ENCODE measurements around the gene PSMD2.
A peak's percentile ranks its signal among the peaks of the same experiment; 100 is the strongest.
"Not testable (repeated sequence)": the region's sequence is repeated elsewhere in the genome, so short reads cannot be mapped to it uniquely, and the experiment has no call there.

Gene PSMD2

DNA sequence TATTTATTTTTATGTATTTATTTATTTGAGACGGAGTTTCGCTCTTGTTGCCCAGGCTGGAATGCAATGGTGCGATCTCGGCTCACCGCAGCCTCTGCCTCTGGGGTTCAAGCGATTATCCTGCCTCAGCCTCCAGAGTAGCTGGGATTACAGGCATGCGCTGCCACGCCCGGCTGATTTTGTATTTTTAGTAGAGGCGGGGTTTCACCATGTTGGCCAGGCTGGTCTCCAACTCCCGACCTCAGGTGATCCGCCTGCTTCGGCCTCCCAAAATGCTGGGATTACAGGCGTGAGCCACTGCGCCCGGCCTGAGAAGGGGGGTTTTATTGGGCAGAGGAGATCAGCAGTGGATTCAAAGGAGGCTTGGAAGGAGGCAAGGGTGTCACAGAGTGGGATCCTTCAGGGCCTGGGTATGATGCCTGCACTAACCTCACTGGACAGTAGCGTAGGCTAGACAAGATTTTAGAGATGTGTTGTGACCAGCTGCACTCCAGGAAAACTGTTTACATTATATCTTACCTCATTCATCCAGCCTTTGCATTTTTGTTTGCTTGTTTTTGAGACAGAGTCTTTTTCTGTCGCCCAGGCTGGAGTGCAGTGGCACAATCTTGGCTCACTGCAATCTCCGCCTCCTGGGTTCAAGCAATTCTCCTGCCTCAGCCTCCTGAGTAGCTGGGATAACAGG lies 40.6 kb downstream of the PSMD2 start:
- DNase-seq (ENCODE audit: low read depth) = not testable (repeated sequence)

DNA sequence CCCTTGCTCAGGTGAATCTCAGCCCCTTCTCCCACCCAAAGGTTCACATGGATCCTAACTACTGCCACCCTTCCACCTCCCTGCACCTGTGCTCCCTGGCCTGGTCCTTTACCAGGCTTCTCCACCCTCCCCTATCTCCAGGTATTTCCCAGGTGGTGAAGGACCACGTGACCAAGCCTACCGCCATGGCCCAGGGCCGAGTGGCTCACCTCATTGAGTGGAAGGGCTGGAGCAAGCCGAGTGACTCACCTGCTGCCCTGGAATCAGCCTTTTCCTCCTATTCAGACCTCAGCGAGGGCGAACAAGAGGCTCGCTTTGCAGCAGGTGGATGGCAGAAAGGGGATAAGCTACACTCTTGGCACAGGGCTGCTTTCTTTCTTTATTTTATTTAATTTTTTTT lies 42.9 kb downstream of the PSMD2 start:
- DNase-seq (ENCODE audit: low read depth) = no peak

GRCh38 chr3:184343200-184343876 lies 44.3 kb downstream of the PSMD2 start:
- DNase-seq (ENCODE audit: low read depth) = no peak

- no peak for DNase-seq (ENCODE audit: low read depth)
Measured at GRCh38 chr3:184344579-184345316, 45.7 kb downstream of the PSMD2 start.

- no peak for DNase-seq (ENCODE audit: low read depth)
Measured at GRCh38 chr3:184345317-184346144, 46.5 kb downstream of the PSMD2 start.

DNA sequence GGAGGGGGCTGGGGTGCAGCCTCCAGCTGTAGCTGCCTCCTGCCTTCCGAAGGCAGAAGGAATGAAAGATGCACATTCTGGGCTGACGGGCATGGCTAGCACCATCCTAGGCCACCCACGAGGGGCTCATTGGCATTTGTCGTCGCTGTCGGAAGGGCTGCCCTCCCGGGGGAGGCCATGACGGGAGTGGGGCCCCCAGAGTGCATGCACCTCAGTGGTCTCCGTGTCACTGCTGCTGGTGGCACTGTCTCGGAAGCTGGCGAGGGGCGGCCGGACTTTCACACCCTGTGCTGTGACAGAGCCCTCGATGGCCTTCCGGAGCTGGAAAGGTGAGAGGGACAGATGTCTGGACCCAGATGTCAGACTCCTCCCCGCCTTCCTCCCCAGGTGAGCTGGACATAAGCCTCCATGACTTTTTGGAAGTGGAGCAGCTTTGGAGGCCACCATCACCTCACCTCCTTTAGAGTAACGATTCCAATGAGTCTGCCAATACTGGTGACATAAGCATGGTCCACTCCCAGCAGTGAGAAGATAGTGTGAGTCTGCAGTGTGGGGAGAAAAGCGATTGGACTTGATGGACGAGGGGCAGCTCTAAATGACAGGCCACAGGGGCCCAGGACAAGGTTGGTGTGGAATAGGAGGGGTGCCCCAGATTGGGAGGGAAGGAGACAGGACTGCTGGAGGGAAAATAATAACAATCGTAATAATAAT lies 47.6 kb downstream of the PSMD2 start:
- DNase-seq (ENCODE audit: low read depth) = no peak

DNA sequence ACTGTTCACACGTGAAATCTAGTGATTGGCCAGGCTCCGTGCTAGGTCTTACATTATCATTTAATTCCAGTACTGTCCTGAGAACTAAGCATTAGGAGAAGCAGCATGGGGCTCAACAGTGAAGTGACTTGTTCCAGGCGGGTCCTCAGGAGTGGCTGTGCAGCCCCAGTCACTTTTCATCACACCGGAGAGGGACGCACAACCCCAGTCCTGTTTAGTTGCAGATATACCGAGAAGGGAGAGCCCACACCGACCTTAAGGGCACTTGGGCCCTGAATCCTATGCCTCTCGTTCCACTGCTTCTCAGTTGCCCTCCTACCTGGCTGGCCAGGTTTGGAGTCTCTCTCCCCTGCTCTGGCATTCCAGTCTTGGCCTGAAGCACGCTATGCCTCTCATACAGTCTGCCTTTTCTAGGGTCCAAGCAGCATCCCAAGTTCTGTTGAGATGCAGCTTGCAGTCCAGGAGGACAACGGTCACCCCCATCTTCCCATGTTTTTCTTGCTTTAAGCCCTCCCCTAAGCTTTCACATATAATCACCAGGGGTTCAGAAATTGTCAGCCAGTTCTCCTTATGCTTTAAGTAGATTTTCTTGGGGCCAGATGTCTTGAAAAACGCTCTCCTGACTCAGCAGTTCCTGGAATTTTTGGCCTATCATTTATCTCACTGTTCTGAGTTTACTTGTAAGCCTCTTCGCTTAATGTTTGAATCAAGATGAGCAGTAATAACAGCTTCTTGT lies 48.4 kb downstream of the PSMD2 start:
- DNase-seq (ENCODE audit: low read depth) = no peak

- DNase-seq (ENCODE audit: low read depth) = no peak
Measured at GRCh38 chr3:184348057-184348382, 49.0 kb downstream of the PSMD2 start.

DNA sequence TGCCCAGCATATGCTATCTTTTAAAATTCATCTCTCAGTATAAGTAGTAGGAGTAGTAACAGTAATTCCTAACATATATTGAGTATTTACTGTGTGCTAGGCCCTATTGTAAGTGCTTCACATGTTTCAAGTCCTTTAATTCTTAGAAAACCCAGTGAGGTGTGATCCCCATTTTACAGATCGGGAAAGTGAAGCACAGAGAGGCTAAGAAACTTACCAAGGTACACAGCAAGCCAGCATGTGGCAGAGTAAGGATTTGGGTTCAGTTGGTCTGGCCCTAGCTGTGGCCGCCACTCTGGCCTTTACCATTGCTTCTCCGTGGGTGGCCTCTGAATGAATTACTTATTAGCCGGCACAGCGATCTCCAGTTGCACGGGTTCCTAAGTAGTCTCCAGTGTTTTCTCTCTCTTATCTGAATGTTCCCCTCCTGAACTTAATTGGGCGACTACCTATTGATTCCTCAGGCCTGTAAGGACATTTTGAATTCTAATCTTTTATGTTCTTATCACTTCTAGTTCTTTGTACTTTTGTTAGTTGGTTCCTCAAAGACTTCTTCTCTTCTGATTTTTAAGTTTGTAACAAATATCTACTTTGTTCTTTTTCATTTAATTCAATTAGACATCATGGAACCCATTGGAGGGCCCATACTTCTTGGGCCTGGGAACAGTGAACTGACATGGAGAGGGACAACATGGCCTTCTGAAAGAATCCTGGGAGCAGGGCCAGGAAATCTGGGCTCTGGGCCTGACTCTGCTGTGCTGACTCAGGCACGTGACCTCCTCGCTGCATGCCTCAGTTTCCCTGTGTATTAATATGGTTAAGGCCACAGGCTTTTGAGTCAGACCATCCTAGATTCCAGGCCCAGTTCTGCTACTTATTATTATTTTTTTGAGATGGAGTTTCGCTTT lies 50.8 kb downstream of the PSMD2 start:
- DNase-seq (ENCODE audit: low read depth) = no peak

- DNase-seq (ENCODE audit: low read depth) = no peak
Measured at GRCh38 chr3:184350618-184351017, 51.6 kb downstream of the PSMD2 start.

DNA sequence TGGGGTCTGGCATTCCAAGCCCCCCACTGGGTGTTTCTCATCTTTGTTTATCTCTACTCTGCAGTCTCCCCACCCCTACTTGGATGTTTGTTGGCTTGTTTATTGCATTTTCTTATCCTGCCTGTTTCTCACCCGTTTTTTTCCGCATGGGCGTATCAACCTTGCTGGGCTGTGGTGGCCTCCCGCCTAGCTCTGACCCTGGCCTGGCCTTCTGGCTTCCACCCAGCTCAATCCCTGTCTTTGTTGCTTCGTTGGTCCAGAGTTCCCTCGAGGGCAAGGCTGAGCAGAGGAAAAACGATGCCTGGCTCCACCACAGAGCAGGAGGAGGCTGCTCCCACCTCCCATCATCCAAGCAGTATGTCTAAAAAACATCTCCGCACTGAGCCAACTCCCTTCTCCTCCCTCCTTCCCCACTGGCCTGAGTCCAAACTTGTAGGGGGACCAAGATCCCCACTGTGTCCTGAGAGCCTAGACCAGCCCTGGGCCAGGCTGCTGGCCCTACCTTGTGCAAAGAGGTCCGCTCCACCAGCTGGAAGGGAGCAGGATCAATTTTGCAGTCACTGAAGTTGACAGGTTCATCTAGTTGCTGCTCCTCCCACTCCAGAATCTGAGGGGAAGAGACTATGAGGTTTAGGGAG lies 52.6 kb downstream of the PSMD2 start:
- DNase-seq (ENCODE audit: low read depth) = no peak

DNA sequence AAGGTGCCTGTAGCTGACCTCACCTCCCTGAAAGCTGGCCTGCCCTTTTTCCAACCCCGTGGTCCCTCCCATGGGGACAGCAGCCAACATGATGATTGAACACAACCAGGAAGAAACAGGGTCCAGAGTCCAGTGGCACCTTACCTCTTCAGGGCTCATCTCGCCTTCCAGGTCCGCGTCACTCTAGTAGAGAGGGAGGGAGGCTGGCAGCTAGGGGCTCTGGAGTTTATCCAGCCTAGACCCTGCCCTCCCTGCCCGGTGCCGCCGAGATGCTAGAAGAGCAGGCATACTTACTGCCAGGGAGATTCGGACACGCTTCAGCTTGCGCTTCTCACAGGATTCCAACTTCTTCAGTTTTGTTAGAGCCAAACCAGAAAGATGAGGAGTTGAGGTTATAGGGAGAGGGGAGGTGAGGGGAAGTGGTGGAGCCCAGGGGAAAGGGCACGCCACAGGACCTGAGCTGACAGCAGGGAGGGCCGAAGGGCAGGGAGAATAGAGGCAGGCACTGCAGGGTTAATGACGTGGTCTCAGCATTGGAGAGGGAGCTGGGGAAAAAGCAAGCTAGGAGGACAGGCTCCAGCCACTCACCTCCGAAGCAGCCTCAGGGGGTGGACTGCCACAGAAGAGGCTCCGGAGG lies 53.2 kb downstream of the PSMD2 start:
- DNase-seq (ENCODE audit: low read depth) = no peak

DNA sequence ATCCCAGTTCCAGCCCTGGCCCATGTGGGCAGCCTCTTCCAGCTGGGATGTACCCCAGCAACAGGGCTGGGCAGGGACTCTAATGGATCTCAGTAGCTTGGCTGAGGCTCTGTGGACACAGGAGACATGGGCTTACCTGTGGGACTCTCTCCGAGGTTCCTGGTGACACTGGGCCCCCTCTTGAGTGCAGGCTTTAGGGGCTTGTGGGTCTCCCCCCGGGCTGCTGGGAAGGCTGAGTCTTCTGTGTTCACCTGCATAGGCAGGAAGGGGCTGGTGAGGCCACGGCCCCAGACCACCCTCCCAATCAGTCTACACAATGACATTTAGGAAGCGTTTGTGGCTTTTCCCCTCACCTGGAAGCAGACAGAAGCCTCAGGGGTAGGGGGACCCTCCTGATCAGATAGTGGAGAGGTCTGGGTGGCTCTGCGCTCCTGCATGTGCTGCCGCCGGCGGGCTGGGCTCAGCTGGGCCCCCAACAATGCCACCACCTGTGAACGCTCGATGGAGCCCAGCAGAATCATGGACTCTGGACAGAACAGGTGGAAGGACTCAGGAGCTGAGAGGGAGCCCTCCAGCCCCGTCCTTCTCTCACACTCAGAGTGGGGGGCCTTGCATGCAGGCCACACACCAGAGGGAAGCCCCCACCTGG lies 54.0 kb downstream of the PSMD2 start:
- DNase-seq (ENCODE audit: low read depth) = no peak

DNA sequence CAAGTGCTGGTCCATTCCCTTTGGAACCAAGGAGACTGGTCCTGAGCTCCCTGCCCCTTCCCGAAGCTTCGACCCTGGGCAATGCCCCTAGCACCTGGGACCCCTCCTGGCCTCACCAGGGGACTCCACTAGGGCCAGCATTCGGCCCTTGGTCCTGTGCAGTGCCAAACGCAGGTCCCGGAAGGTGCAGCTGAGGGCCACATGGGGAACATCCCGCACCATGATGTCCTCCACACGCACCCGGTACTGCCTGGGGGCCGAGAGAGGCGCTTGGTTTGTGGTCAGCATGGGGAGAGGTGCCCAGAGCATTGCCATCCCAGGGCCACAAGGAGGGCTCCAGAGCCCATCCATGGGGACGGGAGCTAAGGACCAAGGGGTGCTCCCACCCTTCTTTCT lies 54.5 kb downstream of the PSMD2 start:
- DNase-seq (ENCODE audit: low read depth) = no peak

DNA sequence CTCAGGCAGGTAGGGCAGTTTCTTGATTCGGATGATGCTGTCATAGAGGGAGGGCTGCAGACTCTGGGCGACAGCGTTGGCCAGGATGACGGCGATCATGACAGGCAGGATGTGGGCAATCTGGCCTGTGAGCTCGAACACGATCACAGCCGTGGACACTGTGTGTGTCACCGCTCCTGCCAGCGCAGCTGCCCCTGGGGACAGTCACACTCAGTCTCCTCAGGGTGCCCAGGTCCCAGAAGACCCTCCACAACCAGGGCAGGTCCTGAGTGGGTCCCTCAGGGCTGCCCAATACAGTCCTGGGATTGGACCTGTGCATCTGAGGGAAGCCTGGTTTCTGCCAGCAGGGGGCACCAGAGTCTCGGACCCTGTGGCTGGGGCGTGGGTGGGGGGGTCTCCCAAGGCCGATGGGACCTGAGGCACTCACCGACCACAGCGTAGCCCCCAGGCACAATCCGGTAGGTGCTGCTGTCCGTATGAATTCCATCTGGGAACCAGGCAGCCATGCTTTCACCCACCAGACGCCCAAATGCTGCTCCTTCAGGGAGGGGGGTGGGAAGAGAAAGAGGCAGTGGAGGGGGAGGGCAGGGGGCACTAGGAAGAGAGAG lies 55.2 kb downstream of the PSMD2 start:
- peak; percentile 50 for DNase-seq (ENCODE audit: low read depth)

DNA sequence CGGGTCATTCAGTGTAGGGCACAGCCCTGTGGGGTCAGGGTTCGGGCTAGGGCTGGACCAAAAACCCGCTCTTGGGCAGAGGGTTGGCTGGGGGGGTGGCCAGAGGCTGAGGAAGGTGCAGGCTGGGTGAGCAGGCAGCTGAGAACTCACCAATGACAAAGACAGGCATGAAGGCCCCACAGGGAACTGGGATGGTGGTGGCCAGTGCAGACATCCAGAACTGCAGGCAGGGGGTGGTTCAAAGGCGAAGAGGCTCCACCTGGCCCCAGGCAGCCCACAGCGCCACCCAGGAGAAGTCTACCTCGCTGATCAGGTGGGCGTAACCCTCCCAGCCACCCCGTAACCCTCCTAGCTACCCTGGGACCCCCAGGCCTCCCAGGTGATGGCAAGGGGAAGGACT lies 55.7 kb downstream of the PSMD2 start:
- DNase-seq (ENCODE audit: low read depth) = no peak

DNA sequence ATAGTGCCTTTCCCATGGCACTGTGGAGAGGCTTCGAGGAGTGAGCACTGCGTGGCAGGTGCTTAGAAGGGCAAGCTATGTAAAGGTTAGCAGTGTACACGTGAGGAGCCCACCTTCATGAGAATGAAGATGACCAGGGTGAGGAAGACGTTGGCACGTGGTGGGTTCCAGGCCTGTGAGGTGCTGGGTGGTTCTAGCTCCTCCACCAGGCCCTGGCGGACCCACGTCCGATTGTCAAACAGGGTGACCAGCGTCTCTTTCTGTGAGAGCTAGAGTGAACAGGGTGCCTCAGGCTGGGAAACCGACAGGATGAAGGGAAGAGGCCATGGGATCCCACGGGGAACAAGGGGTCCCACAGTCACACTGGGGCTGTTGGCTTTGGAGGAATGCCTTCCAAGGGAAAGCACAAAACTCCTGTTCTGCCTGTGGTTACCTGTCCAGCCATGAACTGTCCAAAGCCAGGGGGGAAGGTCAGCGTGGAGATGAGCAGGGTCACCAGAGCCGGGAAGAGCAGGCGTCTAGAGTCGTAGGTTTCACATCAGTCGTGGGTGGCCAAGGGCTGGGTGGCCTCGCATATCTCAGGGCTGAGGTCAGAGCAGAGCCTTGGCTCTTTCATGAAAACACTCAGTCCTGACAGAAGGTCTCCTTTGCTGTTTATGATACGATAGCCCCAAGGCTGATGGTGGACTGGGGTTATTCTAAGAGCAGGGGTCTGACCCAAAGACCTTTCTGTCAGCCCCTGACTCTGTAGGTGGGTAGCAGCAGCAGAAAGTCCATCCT lies 56.4 kb downstream of the PSMD2 start:
- DNase-seq (ENCODE audit: low read depth) = no peak

Data from stimulated activated CD8-positive, alpha-beta memory T cell treated with anti-CD3 and anti-CD28 coated beads, Interleukin-4, amount 100 ng/mL, for 24 hours (primary cell).